ENCODE data around the gene PPP1R14B. TPM values are rescaled to one million over a fixed set of nuclear protein-coding genes. Genes with fewer than 3 reads are reported as not detected.

The PPP1R14B gene
- total RNA-seq, 2 donors from 2014 or later, result 87.7 to 112 TPM

DNA sequence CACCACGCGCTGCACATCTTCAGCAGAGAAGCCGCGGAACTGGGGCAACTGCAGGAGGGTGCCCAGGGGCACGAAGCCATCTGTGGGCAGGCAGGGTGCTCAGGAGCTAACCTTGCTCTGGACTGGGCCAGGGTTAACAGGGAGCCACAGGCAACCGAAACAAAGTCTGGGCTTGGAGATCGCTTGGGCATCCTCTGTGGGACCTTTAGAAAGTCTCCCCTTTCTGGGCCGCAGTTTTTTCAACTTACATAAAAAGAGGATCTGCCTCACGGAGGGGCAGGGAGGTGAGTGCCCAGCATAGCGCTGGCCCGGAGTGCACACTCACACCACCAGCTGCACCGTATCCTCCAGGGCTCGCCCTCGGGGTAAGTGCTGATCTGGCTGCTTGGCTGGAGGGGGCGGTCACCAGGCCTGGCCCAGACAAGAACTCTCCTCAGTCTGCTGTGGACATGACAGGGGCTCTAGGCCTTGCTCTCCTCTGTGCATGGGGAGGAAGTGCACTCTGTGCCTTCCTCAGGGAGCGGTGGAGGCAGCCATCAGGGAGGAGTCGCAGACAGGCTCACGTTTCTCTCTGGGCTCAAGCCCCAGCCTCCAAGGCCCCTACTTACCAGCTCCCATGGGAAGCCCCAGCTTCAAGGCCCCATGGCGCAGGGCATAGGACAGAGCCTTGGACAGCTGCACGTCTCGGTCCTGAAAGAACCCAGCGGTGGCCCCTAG lies 21.7 kb downstream of the PPP1R14B start:
- intact Hi-C loops (cut with DNase I), result no loop called here
- peak overlapping the region in 3 of 4 donors; percentile 86 to 97 (median 95) for H3K27ac ChIP-seq
- H3K36me3 ChIP-seq (replicated peaks in 1 of 2; ENCODE audit: insufficient read depth in 1 of 2, low read depth in 2 of 2), result no peaks in the 10 kb centered on the region
- no peaks in the 10 kb centered on the region for H3K27me3 ChIP-seq
- DNase-seq (no peak), ATAC-seq (no peak)
- no peaks in the 10 kb centered on the region for H3K9me3 ChIP-seq
- WGBS, 2 donors, result 50 to 67% methylated on average over 6 to 19 of the region's 22 CpGs
- H3K4me1 ChIP-seq, result peaks cover 59% of the 10 kb centered on the region
- TF ChIP-seq, protein P1, sequence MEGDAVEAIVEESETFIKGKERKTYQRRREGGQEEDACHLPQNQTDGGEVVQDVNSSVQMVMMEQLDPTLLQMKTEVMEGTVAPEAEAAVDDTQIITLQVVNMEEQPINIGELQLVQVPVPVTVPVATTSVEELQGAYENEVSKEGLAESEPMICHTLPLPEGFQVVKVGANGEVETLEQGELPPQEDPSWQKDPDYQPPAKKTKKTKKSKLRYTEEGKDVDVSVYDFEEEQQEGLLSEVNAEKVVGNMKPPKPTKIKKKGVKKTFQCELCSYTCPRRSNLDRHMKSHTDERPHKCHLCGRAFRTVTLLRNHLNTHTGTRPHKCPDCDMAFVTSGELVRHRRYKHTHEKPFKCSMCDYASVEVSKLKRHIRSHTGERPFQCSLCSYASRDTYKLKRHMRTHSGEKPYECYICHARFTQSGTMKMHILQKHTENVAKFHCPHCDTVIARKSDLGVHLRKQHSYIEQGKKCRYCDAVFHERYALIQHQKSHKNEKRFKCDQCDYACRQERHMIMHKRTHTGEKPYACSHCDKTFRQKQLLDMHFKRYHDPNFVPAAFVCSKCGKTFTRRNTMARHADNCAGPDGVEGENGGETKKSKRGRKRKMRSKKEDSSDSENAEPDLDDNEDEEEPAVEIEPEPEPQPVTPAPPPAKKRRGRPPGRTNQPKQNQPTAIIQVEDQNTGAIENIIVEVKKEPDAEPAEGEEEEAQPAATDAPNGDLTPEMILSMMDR (IDR thresholded peaks at IDR 0.05), result no peak
- no peak for TF ChIP-seq POLR2A (IDR thresholded peaks at IDR 0.05)
- peak overlapping the region; percentile 62 to 72 for H3K4me3 ChIP-seq

DNA sequence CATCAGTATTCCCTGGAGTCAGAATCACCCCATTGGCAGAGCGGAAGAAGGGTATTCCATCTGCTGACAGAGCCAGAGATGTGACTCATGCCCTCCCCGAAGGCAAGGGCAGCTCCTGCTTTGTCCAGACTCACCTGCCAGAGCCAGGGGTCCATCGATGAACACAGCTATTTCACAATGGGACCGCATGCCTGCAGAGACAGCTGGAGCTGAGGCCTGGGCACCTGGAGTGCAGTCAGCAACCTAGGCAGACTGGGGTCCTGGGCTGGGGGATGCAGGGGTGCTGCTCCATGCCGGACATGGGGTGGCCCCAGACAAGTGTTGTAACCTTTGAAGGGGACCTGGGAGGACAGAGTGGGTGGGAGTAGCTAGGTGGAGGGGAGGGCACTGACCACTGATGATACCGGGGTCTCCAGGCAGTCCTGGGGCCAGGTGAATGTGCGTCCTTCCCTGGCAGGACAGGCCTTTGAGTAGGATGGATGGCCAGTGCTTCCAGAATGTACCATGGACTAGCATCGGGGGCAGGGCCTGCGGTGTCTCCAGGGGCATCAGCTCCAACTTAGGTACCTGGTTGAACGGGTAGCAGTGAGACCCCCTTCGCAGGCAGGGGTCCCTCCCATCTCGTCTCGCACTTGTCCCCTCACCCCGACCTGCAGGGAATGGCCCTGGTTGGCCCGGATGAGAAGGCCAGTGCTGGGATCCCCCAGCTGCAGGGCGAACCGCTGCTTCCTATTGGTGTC lies 22.4 kb downstream of the PPP1R14B start:
- no peak overlapping the region for H3K4me3 ChIP-seq
- DNase-seq (peak in 1 of 4 donors; percentile 2), ATAC-seq (no peak)
- 86 to 96% methylated on average over 7 to 17 of the region's 17 CpGs for WGBS, 2 donors
- no peaks in the 10 kb centered on the region for H3K36me3 ChIP-seq (replicated peaks in 1 of 2; ENCODE audit: insufficient read depth in 1 of 2, low read depth in 2 of 2)
- H3K27me3 ChIP-seq, result no peaks in the 10 kb centered on the region
- peaks cover 55% of the 10 kb centered on the region for H3K4me1 ChIP-seq
- H3K27ac ChIP-seq, result no peak overlapping the region
- H3K9me3 ChIP-seq, result no peaks in the 10 kb centered on the region
- intact Hi-C loops (cut with DNase I), result no loop called here
- TF ChIP-seq, protein P1 (IDR thresholded peaks at IDR 0.05), result no peak

DNA sequence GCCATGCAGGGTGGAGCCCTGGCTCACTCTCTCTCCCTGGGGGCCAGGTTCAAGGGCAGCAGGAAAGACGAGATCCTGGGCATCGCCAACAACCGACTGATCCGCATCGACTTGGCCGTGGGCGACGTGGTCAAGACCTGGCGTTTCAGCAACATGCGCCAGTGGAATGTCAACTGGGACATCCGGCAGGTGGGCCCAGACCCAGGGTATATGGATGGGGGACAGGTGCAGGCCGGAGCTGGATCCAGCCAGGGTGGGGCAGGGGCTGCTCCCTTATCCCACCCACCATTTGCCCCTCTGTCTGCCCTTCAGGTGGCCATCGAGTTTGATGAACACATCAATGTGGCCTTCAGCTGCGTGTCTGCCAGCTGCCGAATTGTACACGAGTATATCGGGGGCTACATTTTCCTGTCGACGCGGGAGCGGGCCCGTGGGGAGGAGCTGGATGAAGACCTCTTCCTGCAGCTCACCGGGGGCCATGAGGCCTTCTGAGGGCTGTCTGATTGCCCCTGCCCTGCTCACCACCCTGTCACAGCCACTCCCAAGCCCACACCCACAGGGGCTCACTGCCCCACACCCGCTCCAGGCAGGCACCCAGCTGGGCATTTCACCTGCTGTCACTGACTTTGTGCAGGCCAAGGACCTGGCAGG lies 23.6 kb downstream of the PPP1R14B start:
- no peaks in the 10 kb centered on the region for H3K9me3 ChIP-seq
- DNase-seq (peak in 2 of 4 donors; percentile 5 to 16), ATAC-seq (no peak)
- no peaks in the 10 kb centered on the region for H3K36me3 ChIP-seq (replicated peaks in 1 of 2; ENCODE audit: insufficient read depth in 1 of 2, low read depth in 2 of 2)
- H3K27me3 ChIP-seq, result no peaks in the 10 kb centered on the region
- no peak overlapping the region for H3K4me3 ChIP-seq
- intact Hi-C loops (cut with DNase I), result no loop called here
- peaks cover 55% of the 10 kb centered on the region for H3K4me1 ChIP-seq
- WGBS, 2 donors, result 65 to 80% methylated on average over 10 to 24 of the region's 24 CpGs
- peak overlapping the region in 3 of 4 donors; percentile 0 to 63 (median 12) for H3K27ac ChIP-seq
- TF ChIP-seq POLR2A (IDR thresholded peaks at IDR 0.05), result no peak
- TF ChIP-seq, protein P1 (IDR thresholded peaks at IDR 0.05), result no peak

DNA sequence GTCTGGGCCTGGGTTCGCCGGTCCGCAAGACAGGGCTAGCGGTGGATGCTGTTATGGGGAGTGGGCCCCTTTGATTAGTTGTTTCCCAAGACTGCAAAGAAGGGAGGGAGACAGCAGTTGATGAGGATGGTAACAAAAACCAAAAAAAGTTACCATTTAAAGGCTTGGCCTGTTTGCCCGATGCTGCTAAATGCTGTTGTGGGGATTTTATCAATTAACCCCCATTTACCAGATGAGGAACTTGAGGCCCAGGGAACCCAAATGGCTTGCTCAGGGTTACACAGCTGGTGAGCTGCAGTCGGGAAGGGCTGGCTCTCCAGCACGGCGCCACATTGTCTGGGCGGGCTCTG lies 24.1 kb downstream of the PPP1R14B start:
- TF ChIP-seq, protein P1 (IDR thresholded peaks at IDR 0.05), result no peak
- no peak for TF ChIP-seq POLR2A (IDR thresholded peaks at IDR 0.05)
- H3K4me1 ChIP-seq, result peaks cover 51% of the 10 kb centered on the region
- no peaks in the 10 kb centered on the region for H3K36me3 ChIP-seq (replicated peaks in 1 of 2; ENCODE audit: insufficient read depth in 1 of 2, low read depth in 2 of 2)
- intact Hi-C loops (cut with DNase I), result no loop called here
- H3K4me3 ChIP-seq, result no peak overlapping the region
- ATAC-seq (no peak), DNase-seq (no peak)
- no peaks in the 10 kb centered on the region for H3K27me3 ChIP-seq
- H3K9me3 ChIP-seq, result no peaks in the 10 kb centered on the region
- H3K27ac ChIP-seq, result peak overlapping the region in 2 of 4 donors; percentile 12 to 63
- WGBS, 2 donors, result 55 to 57% methylated on average over 9 of the region's 9 CpGs
